Measurements from ENCODE around the gene CYP2J2.

Gene CYP2J2

GRCh38 chr1:59903141-59903754, 23.3 kb downstream of the CYP2J2 start:
- TF ChIP-seq, protein P1, sequence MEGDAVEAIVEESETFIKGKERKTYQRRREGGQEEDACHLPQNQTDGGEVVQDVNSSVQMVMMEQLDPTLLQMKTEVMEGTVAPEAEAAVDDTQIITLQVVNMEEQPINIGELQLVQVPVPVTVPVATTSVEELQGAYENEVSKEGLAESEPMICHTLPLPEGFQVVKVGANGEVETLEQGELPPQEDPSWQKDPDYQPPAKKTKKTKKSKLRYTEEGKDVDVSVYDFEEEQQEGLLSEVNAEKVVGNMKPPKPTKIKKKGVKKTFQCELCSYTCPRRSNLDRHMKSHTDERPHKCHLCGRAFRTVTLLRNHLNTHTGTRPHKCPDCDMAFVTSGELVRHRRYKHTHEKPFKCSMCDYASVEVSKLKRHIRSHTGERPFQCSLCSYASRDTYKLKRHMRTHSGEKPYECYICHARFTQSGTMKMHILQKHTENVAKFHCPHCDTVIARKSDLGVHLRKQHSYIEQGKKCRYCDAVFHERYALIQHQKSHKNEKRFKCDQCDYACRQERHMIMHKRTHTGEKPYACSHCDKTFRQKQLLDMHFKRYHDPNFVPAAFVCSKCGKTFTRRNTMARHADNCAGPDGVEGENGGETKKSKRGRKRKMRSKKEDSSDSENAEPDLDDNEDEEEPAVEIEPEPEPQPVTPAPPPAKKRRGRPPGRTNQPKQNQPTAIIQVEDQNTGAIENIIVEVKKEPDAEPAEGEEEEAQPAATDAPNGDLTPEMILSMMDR (IDR thresholded peaks at IDR 0.05; ENCODE audit: low read depth, low read length): peak; percentile 57
- TF ChIP-seq, protein P2, sequence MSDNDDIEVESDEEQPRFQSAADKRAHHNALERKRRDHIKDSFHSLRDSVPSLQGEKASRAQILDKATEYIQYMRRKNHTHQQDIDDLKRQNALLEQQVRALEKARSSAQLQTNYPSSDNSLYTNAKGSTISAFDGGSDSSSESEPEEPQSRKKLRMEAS (IDR thresholded peaks at IDR 0.05; ENCODE audit: low read depth, low read length): no peak
- TF ChIP-seq MYC (IDR thresholded peaks at IDR 0.05; ENCODE audit: low read depth, low read length) (no peak), POLR2A (IDR thresholded peaks at IDR 0.05; ENCODE audit: extremely low read depth, insufficient read length) (no peak)
- no peak overlapping the region for H3K4me3 ChIP-seq (ENCODE audit: low read depth, low read length)
- peak; percentile 31 for DNase-seq (ENCODE audit: low read depth)

- TF ChIP-seq, protein P2 (IDR thresholded peaks at IDR 0.05; ENCODE audit: low read depth, low read length): no peak
- TF ChIP-seq MYC (IDR thresholded peaks at IDR 0.05; ENCODE audit: low read depth, low read length) (no peak), POLR2A (IDR thresholded peaks at IDR 0.05; ENCODE audit: extremely low read depth, insufficient read length) (no peak)
- TF ChIP-seq, protein P1 (IDR thresholded peaks at IDR 0.05; ENCODE audit: low read depth, low read length): no peak
- H3K4me3 ChIP-seq (ENCODE audit: low read depth, low read length): no peak overlapping the region
- DNase-seq (ENCODE audit: low read depth): no peak
Measured at GRCh38 chr1:59901770-59902388, 24.7 kb downstream of the CYP2J2 start.

DNA sequence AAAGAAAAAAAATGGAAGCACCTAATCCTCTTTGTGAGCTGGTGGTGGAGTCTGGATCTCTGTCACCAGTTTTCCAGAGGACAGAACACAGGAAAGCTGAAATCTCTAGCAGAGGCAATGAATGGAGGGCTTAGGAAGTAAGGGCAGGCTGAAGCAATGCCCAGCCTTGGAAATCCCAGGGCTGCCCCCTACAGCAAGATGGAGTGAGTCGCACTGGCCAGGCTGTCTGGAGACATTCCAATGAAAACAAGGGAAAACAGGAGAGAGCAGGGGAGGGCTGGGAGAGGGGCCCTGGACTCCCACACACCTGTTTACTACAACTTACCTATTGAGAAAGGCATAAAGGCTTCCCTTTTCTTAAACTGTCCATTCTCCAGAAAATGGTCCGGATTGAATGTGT, 25.9 kb downstream of the CYP2J2 start:
- TF ChIP-seq, protein P1 (IDR thresholded peaks at IDR 0.05; ENCODE audit: low read depth, low read length): no peak
- TF ChIP-seq POLR2A (IDR thresholded peaks at IDR 0.05; ENCODE audit: extremely low read depth, insufficient read length): no peak
- TF ChIP-seq, protein P2 (IDR thresholded peaks at IDR 0.05; ENCODE audit: low read depth, low read length): no peak
- no peak for TF ChIP-seq MYC (IDR thresholded peaks at IDR 0.05; ENCODE audit: low read depth, low read length)
- DNase-seq (ENCODE audit: low read depth): no peak
- H3K4me3 ChIP-seq (ENCODE audit: low read depth, low read length): no peak overlapping the region

- no peak overlapping the region for H3K4me3 ChIP-seq (ENCODE audit: low read depth, low read length)
- DNase-seq (ENCODE audit: low read depth): no peak
- TF ChIP-seq, protein P2 (IDR thresholded peaks at IDR 0.05; ENCODE audit: low read depth, low read length): no peak
Measured at GRCh38 chr1:59898927-59899326, 27.6 kb downstream of the CYP2J2 start.

- no peak overlapping the region for H3K4me3 ChIP-seq (ENCODE audit: low read depth, low read length)
- TF ChIP-seq, protein P1 (IDR thresholded peaks at IDR 0.05; ENCODE audit: low read depth, low read length): no peak
- TF ChIP-seq, protein P2 (IDR thresholded peaks at IDR 0.05; ENCODE audit: low read depth, low read length): no peak
- TF ChIP-seq POLR2A (IDR thresholded peaks at IDR 0.05; ENCODE audit: extremely low read depth, insufficient read length) (no peak), MYC (IDR thresholded peaks at IDR 0.05; ENCODE audit: low read depth, low read length) (no peak)
Measured at GRCh38 chr1:59897165-59897564, 29.4 kb downstream of the CYP2J2 start.

More at GRCh38 chr1:59897165-59897564, 29.4 kb downstream of the CYP2J2 start:
- DNase-seq (ENCODE audit: low read depth): no peak
